SK-N-MC (cell line): ENCODE results near the gene ARNT2.

Experiments
- DNase-seq: peaks from one replicate; pipeline ENCODE4 v3.0.0-alpha.2; 2011; ENCODE audit warnings: low read depth, low spot score
- H3K27ac ChIP-seq: fragments of 200-600 bp; sonication (generic); 2 replicates; pipeline ENCODE4 v1.5.1; 2016; ENCODE audit warnings: mixed run types
- H3K36me3 ChIP-seq: fragments of 200-600 bp; sonication (generic); 2 replicates; pipeline ENCODE4 v1.6.1; 2017; ENCODE audit warnings: antibody characterized with exemption, low read length, mixed read lengths; ENCODE audit not compliant: insufficient read depth
- H3K4me3 ChIP-seq: fragments of 200-600 bp; sonication (generic); 2 replicates; pipeline ENCODE4 v1.5.1; 2016
- H3K9ac ChIP-seq: fragments of 200-600 bp; sonication (generic); 2 replicates; pipeline ENCODE4 v1.8.0; 2017; ENCODE audit warnings: mixed run types, mixed read lengths; ENCODE audit not compliant: insufficient read length
- H3K9me3 ChIP-seq: fragments of 200-600 bp; sonication (generic); 2 replicates; pipeline ENCODE4 v1.6.1; 2017; ENCODE audit warnings: low read depth, mild to moderate bottlenecking, antibody characterized with exemption, low read length, moderate library complexity, mixed read lengths
- EZH2 ChIP-seq: fragments of 200-600 bp; sonication (generic); IDR thresholded peaks from one replicate; pipeline ENCODE4 v1.6.1; 2017; ENCODE audit warnings: antibody characterized with exemption
- FOXP2 ChIP-seq: optimal IDR thresholded peaks from 2 replicates; pipeline ENCODE3; 2011; ENCODE audit warnings: mild to moderate bottlenecking, moderate library complexity; ENCODE audit not compliant: insufficient read depth; ENCODE audit errors: extremely low read length, control extremely low read depth
- POLR2AphosphoS5 ChIP-seq: IDR thresholded peaks from 2 replicates; pipeline ENCODE4 v1.6.1; 2012; ENCODE audit warnings: mild to moderate bottlenecking, low read depth, low read length, borderline replicate concordance

The ARNT2 gene

GRCh38 chr15:80404057-80404760 lies at the start of gene ARNT2:
Gene ARNT2 (plus strand): TSS chr15:80404382. CDS start chr15:80404516, 134 bp downstream.
- no peaks in the 10 kb centered on the region for H3K36me3 ChIP-seq
- H3K4me3 ChIP-seq = no peak within 1 kb of the TSS
- H3K27ac ChIP-seq = no peak within 1 kb of the TSS
- no peak within 1 kb of the TSS for H3K9ac ChIP-seq
- no peak for DNase-seq
- TF ChIP-seq FOXP2 (no peak), POLR2AphosphoS5 (no peak), EZH2 (no peak)
- H3K9me3 ChIP-seq = no peaks in the 10 kb centered on the region

- Histone ChIP-seq H3K27ac (no peak overlapping the region), H3K9me3 (no peaks in the 10 kb centered on the region), H3K36me3 (no peaks in the 10 kb centered on the region), H3K4me3 (no peak overlapping the region), H3K9ac (no peak overlapping the region)
- TF ChIP-seq EZH2 (no peak), POLR2AphosphoS5 (no peak), FOXP2 (no peak)
- DNase-seq = no peak
These were observed 37.1 kb upstream of the ARNT2 start for GRCh38 chr15:80367094-80367493.

GRCh38 chr15:80367661-80368060 lies 36.5 kb upstream of the ARNT2 start:
- H3K4me3 ChIP-seq = no peak overlapping the region
- no peaks in the 10 kb centered on the region for H3K36me3 ChIP-seq
- no peak for TF ChIP-seq EZH2
- TF ChIP-seq FOXP2 = no peak
- no peak for TF ChIP-seq POLR2AphosphoS5
- DNase-seq = no peak
- H3K9ac ChIP-seq = no peak overlapping the region
- no peaks in the 10 kb centered on the region for H3K9me3 ChIP-seq
- H3K27ac ChIP-seq = no peak overlapping the region

GRCh38 chr15:80371924-80372323 lies 32.3 kb upstream of the ARNT2 start:
- no peak for DNase-seq
- Histone ChIP-seq H3K36me3 (no peaks in the 10 kb centered on the region), H3K4me3 (no peak overlapping the region), H3K27ac (no peak overlapping the region), H3K9ac (no peak overlapping the region), H3K9me3 (no peaks in the 10 kb centered on the region)
- no peak for TF ChIP-seq EZH2
- no peak for TF ChIP-seq FOXP2
- TF ChIP-seq POLR2AphosphoS5 = no peak

GRCh38 chr15:80374441-80374840 lies 29.7 kb upstream of the ARNT2 start:
- TF ChIP-seq FOXP2 = no peak
- no peak for TF ChIP-seq EZH2
- TF ChIP-seq POLR2AphosphoS5 = no peak
- no peak overlapping the region for H3K27ac ChIP-seq
- H3K36me3 ChIP-seq = no peaks in the 10 kb centered on the region
- H3K9me3 ChIP-seq = no peaks in the 10 kb centered on the region
- no peak overlapping the region for H3K9ac ChIP-seq
- no peak overlapping the region for H3K4me3 ChIP-seq
- no peak for DNase-seq

GRCh38 chr15:80375968-80376891 lies 28.0 kb upstream of the ARNT2 start:
- H3K9me3 ChIP-seq = no peaks in the 10 kb centered on the region
- H3K4me3 ChIP-seq = no peak overlapping the region
- no peak overlapping the region for H3K27ac ChIP-seq
- H3K9ac ChIP-seq = no peak overlapping the region
- no peak for DNase-seq
- no peaks in the 10 kb centered on the region for H3K36me3 ChIP-seq
- TF ChIP-seq POLR2AphosphoS5 = no peak
- TF ChIP-seq FOXP2 = no peak
- no peak for TF ChIP-seq EZH2

- Histone ChIP-seq H3K36me3 (no peaks in the 10 kb centered on the region), H3K9me3 (no peaks in the 10 kb centered on the region), H3K9ac (no peak overlapping the region), H3K4me3 (no peak overlapping the region), H3K27ac (no peak overlapping the region)
- DNase-seq = no peak
- TF ChIP-seq FOXP2 (no peak), POLR2AphosphoS5 (no peak), EZH2 (no peak)
These were observed 24.5 kb upstream of the ARNT2 start for GRCh38 chr15:80379693-80380092.

- Histone ChIP-seq H3K9me3 (no peaks in the 10 kb centered on the region), H3K27ac (no peak overlapping the region), H3K4me3 (no peak overlapping the region), H3K9ac (no peak overlapping the region), H3K36me3 (no peaks in the 10 kb centered on the region)
- no peak for TF ChIP-seq EZH2
- no peak for TF ChIP-seq POLR2AphosphoS5
- no peak for TF ChIP-seq FOXP2
- DNase-seq = no peak
These were observed 24.0 kb upstream of the ARNT2 start for GRCh38 chr15:80380154-80380553.
